GM21723 (cell line): ENCODE measurements around the gene GNA14.
"Not testable (repeated sequence)": the region's sequence is repeated elsewhere in the genome, so short reads cannot be mapped to it uniquely, and the experiment has no call there.

Source experiments
- ATAC-seq: cut with Tn5 transposase; IDR thresholded peaks from one replicate; pipeline ENCODE4 v1.9.1; 2021; ENCODE audit warnings: mild to moderate bottlenecking, moderate library complexity; ENCODE audit not compliant: unreplicated experiment

GNA14 gene

GRCh38 chr9:77592476-77592875, 55.6 kb downstream of the GNA14 start:
- no peak for ATAC-seq

- ATAC-seq = no peak
Measured at GRCh38 chr9:77589046-77589795, 58.9 kb downstream of the GNA14 start.

- no peak for ATAC-seq
Measured at GRCh38 chr9:77588271-77588937, 59.7 kb downstream of the GNA14 start.

GRCh38 chr9:77587851-77588250, 60.3 kb downstream of the GNA14 start:
- ATAC-seq = no peak

- ATAC-seq = no peak
Measured at GRCh38 chr9:77587042-77587441, 61.1 kb downstream of the GNA14 start.

- no peak for ATAC-seq
Measured at GRCh38 chr9:77586591-77586990, 61.5 kb downstream of the GNA14 start.

- no peak for ATAC-seq
Measured at GRCh38 chr9:77585335-77585786, 62.8 kb downstream of the GNA14 start.

- not testable (repeated sequence) for ATAC-seq
Measured at GRCh38 chr9:77584927-77585326, 63.2 kb downstream of the GNA14 start.

- no peak for ATAC-seq
Measured at GRCh38 chr9:77582961-77583576, 65.1 kb downstream of the GNA14 start.

GRCh38 chr9:77582525-77582924, 65.6 kb downstream of the GNA14 start:
- ATAC-seq = no peak

- no peak for ATAC-seq
Measured at GRCh38 chr9:77575785-77576184, 72.3 kb downstream of the GNA14 start.

GRCh38 chr9:77569335-77569734, 78.8 kb downstream of the GNA14 start:
- no peak for ATAC-seq

- ATAC-seq = no peak
Measured at GRCh38 chr9:77563174-77563573, 84.9 kb downstream of the GNA14 start.

GRCh38 chr9:77562019-77562748, 85.9 kb downstream of the GNA14 start:
- no peak for ATAC-seq

GRCh38 chr9:77561331-77562018, 86.6 kb downstream of the GNA14 start:
- no peak for ATAC-seq

- ATAC-seq = no peak
Measured at GRCh38 chr9:77556396-77556795, 91.7 kb downstream of the GNA14 start.

- ATAC-seq = no peak
Measured at GRCh38 chr9:77554586-77555105, 93.5 kb downstream of the GNA14 start.

- no peak for ATAC-seq
Measured at GRCh38 chr9:77547106-77547730, 100.9 kb downstream of the GNA14 start.

- ATAC-seq = no peak
Measured at GRCh38 chr9:77546376-77546950, 101.7 kb downstream of the GNA14 start.

GRCh38 chr9:77544546-77544945, 103.6 kb downstream of the GNA14 start:
- no peak for ATAC-seq
